GM18868 (cell line): ENCODE results near the gene STT3A.

Source experiments
- ATAC-seq: cut with Tn5 transposase; IDR thresholded peaks from one replicate; pipeline ENCODE4 v1.9.1; 2021; ENCODE audit warnings: mild to moderate bottlenecking, moderate library complexity; ENCODE audit not compliant: unreplicated experiment

Gene STT3A

GRCh38 chr11:125587480-125587879, 5.2 kb upstream of the STT3A start:
- no peak for ATAC-seq

- no peak for ATAC-seq
These were observed 4.1 kb upstream of the STT3A start for GRCh38 chr11:125588505-125588904.

GRCh38 chr11:125591649-125592304, 875 bp upstream of the STT3A start:
- peak; percentile 22 for ATAC-seq

- no peak for ATAC-seq
These were observed 615 bp downstream of the STT3A start for GRCh38 chr11:125593114-125593820.

- no peak for ATAC-seq
These were observed 2.3 kb downstream of the STT3A start for GRCh38 chr11:125594958-125595357.

- ATAC-seq: no peak
These were observed 8.0 kb downstream of the STT3A start for GRCh38 chr11:125600663-125601062.

- no peak for ATAC-seq
These were observed 10.6 kb downstream of the STT3A start for GRCh38 chr11:125603207-125603606.

GRCh38 chr11:125605417-125605816, 12.8 kb downstream of the STT3A start:
- ATAC-seq: no peak

- no peak for ATAC-seq
These were observed 16.9 kb downstream of the STT3A start for GRCh38 chr11:125609545-125609944.

GRCh38 chr11:125618383-125618782, 25.7 kb downstream of the STT3A start:
- no peak for ATAC-seq

- no peak for ATAC-seq
These were observed 29.3 kb downstream of the STT3A start for GRCh38 chr11:125621995-125622394.

- no peak for ATAC-seq
These were observed 30.4 kb downstream of the STT3A start for GRCh38 chr11:125623064-125623463.

- ATAC-seq: no peak
These were observed 32.1 kb downstream of the STT3A start, which contains the start of gene CHEK1 for GRCh38 chr11:125624756-125625213. TSS of gene CHEK1 (plus strand) at chr11:125625163. CDS start at chr11:125626769, 1,606 bp downstream.

- no peak for ATAC-seq
These were observed 32.6 kb downstream of the STT3A start for GRCh38 chr11:125625225-125625629.

GRCh38 chr11:125625630-125626287, 33.1 kb downstream of the STT3A start:
- ATAC-seq: peak; percentile 84

GRCh38 chr11:125626288-125626950, 33.8 kb downstream of the STT3A start:
- ATAC-seq: peak; percentile 35

- ATAC-seq: no peak
These were observed 34.7 kb downstream of the STT3A start for GRCh38 chr11:125627236-125627910.

- ATAC-seq: no peak
These were observed 45.2 kb downstream of the STT3A start for GRCh38 chr11:125637840-125638239.

- no peak for ATAC-seq
These were observed 45.7 kb downstream of the STT3A start for GRCh38 chr11:125638315-125638714.

- no peak for ATAC-seq
These were observed 53.2 kb downstream of the STT3A start for GRCh38 chr11:125645871-125646270.
